Measurements from ENCODE around the gene PKN3. TPM values are rescaled to one million over a fixed set of nuclear protein-coding genes. Genes with fewer than 3 reads are reported as not detected.

PKN3 gene
- total RNA-seq, 1 donor from 2014 or later, result 5.7 TPM

DNA sequence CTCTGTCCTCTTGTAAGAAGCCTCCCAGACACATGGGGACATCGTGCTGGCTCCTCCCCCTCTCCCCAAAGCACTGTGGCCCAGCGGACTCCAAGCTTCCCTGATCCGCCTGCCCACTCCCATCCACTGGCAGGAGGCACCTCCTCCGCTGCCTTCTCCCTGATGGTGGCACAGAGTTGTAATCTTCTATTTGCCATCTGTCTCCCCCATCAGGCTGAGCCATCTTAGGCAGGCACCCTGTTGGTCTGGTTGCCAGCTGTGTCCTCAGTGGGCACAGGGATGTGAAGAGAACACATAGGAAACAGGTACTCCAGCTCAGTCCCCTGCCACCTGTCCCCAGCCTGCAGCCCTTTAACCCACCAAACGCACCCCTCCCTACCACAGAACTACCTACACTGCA, 27.0 kb downstream of the PKN3 start:
- intact Hi-C loops (cut with DNase I), result no loop called here
- no peak for DNase-seq
- no peak for ATAC-seq (ENCODE audit: poor library complexity)

DNA sequence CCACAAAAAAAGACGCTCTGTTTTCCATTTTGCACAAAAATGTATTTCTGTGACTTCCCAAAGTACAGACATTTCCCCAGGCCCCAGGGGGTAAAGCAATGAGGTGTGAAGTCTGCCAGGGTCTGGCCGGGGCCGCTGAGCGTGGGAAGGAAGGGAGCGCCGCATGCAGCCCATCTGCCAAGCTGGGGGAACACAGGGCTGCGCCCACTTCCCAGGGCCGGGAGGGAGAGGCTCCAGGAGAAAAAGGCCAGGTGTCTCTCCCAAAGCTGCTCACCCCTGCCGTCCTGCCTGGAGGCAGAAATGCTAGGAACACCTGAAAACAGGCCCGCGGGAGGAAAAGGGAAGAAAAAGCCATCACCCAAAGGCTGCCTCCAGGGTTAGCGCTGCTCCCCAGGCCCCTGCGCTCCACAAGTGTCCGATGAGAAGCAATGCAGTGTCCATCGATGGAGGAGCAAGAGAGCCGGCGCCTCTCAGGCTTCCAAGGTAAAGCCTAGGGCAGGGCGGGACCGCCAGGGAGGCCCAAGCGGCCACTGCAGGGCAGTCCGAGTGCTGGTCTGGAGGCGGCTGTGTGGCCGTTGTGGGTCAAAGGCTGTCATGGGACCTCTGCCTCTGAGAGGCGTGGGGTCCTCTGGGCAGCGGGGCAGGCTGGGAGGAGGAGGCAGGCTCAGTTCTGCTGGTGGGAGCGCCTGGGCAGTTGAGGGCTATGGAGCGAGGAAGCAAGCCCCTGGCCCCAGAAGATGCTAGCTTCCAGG, 27.6 kb downstream of the PKN3 start:
- no peak for DNase-seq
- intact Hi-C loops (cut with DNase I), result no loop called here
- ATAC-seq (ENCODE audit: poor library complexity), result no peak

DNA sequence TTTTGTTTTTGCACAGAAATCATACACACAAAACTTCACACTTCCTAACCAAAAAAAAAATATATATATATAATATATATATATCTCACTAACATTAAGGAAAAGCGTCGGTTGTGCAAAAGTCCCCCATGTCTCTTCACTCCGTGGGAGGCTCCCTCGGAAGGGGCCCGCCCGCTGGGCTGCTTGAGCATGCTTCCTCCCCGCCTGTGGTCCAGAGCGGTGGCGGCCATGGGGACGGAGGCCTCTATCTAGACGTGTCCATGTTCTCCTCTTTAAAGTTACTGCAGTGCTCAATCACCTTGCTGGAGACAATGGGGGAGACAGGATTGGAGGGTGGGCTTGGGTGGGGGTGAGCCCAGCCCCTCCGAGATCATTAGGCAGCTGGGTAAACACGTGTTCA, 28.8 kb downstream of the PKN3 start:
- DNase-seq (no peak), ATAC-seq (ENCODE audit: poor library complexity) (no peak)
- intact Hi-C loops (cut with DNase I), result no loop called here

DNA sequence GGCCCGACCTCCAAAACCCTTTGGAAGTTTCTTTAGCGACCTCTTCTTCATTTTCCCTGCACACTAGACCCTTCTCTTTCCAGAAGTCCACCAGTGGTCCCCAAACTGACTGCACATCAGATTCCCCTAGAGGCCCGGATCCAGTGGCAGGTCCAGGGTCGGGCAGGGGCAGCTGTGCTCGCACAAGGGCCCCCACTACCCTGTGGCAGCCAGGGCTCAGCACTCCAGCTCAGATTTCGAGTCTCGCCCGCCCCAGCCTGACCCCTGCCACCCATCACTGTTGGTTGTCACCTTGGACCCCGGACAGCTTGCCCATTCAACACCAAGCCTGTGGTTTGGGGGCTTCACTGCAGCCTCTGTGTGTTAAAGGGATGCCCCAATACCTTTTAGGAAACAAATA, 29.4 kb downstream of the PKN3 start:
- ATAC-seq (ENCODE audit: poor library complexity), result no peak
- DNase-seq, result no peak
- intact Hi-C loops (cut with DNase I), result no loop called here

DNA sequence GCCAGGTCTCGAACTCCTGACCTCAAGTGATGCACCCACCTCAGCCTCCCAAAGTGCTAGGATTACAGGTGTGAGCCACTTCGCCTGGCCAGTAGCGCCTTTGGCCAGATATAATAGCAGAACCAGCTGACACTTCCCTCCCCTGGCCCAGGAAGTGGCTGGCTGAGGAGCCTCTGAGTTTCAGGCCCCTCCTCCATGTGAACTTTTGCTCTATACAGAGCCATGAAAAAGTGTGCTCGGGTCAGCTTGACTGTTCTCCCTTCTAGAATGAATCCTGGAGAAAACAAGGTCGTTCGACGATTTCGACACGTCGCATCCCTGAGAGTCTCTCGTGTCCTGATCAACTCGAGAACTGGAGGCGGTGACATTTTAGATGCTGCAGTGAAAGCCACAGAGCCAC, 30.3 kb downstream of the PKN3 start:
- intact Hi-C loops (cut with DNase I), result no loop called here
- DNase-seq, result no peak
- no peak for ATAC-seq (ENCODE audit: poor library complexity)

DNA sequence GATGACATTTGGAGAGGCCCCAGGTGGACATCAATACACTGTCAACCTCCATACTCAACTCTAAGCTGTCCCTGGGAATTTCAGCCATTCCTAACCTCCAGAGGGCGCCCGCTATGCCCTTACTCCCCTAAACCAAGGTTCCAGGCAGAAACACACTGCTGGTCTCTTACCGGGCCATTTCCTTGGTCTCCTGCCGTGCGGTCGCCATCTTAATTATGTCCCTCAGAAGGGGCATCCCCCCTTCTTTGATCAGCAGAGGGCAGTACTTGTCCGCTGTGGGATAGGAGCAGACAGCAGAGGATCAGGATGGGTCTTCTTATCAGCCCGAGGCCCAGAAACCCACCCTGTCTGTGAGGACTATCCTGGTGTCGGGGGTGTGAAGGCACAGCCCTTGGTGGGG, 31.0 kb downstream of the PKN3 start:
- DNase-seq (peak; percentile 71), ATAC-seq (ENCODE audit: poor library complexity) (peak; percentile 78)
- intact Hi-C loops (cut with DNase I), result no loop called here

DNA sequence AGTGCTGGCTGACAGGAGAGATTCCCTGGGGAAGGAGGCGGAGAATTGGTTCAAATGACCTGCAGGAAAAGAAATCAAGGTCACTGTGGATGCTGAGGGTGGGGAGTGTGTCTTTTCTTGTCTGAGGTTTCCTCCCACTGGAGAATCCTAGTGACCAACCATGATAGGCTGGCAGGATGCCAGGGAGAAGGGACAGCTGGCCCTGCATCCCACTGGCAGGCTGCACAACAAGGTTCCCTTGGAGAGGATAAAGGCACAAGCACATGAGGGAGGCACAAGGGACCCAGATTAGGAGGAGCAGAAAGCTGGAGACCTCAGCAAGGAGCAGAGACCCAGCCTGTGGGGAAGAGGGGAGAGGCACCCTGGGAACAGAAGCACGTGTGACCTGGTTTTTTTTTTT, 33.1 kb downstream of the PKN3 start:
- intact Hi-C loops (cut with DNase I), result no loop called here
- DNase-seq (no peak), ATAC-seq (ENCODE audit: poor library complexity) (no peak)

DNA sequence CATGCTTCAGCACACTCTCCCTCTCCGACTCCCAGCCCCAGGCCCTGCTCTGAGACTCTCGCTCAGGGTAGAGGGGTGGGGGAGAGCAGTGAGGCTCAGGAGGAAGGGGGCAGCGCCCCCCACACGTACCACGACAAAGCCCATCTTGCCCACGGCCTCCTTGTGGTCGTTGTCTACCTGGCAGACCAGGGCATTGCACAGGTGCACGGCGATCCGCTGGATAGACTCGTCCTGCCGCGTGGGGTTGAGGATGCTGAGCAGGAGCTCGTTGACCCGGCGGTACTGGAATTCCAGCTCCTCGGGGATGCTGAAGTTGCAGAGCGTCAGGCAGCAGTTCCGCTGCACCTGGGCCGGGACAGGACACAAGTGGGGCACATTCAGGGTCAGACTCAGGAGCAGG, 40.1 kb downstream of the PKN3 start:
- ATAC-seq (ENCODE audit: poor library complexity) (no peak), DNase-seq (no peak)
- intact Hi-C loops (cut with DNase I), result no loop called here

DNA sequence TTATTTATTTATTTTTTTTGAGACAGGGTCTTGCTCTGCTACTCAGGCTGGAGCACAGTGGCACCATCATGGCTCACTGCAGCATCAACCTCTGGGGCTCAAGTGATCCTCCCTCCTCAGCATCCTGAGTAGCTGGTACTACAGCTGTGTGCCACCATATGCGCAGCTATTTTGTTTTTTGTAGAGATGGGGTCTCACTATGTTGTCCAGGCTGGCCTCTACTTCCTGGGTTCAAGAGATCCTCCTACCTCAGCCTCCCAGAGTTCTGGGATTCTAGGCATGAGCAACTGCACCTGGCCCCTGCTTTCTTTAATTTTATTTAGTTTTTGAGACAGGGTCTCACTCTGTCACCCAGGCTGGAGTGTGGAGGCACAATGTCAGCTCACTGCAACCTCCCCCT, 41.1 kb downstream of the PKN3 start:
- intact Hi-C loops (cut with DNase I), result no loop called here
- ATAC-seq (ENCODE audit: poor library complexity) (no peak), DNase-seq (no peak)

DNA sequence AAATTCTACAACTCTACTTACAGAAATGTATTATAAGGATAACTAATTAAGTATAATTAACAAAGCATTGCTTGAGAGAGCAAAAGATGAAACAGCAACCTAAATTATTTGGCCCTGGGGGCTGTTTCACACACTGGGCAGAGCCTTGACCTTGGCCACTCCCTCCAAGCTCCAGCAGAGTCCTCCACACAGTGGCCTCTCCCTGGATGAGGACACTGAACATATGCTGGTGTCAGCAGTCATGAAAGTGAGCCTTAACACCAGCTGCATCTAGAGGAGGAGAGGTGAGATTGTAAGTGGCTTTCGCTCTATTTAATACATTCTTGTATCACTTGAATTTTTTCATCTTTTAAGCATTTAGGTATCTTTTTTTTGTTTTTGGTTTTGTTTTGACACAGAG, 44.9 kb downstream of the PKN3 start:
- no peak for DNase-seq
- ATAC-seq (ENCODE audit: poor library complexity), result no peak
- intact Hi-C loops (cut with DNase I), result no loop called here

DNA sequence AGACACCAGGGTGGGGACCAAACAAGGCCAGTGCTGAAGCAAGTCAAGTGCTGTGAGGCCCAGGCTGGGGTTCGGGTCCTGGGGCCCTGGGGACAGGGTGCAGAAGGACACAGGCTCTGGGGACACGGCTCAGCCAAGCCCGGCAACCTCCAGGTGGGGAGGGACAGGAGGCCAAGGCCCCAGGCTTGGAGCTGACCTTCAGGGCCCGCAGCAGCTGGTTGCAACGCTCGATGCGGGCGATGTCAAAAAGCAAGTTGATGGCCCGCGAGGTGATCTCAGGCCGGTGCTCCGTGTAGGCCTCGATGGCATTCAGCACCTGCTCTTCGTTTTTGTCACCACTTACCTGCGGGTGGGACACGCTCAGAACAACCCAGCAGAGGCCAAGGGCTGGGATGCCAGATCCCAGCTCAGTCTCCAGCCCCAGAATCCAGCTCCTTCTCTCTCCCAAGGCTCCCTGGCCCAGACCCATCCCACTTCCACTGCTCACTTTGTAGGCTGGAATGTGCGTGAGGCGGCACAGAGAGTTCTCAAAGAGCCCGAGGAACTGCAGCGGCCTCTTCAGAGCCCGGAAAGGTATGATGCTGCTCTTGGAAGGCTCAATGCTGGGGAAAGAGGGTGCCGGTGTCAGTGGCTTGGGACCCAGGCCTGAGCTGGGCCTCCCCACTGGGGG, 48.8 kb downstream of the PKN3 start:
- no peak for ATAC-seq (ENCODE audit: poor library complexity)
- intact Hi-C loops (cut with DNase I), result no loop called here
- no peak for DNase-seq

DNA sequence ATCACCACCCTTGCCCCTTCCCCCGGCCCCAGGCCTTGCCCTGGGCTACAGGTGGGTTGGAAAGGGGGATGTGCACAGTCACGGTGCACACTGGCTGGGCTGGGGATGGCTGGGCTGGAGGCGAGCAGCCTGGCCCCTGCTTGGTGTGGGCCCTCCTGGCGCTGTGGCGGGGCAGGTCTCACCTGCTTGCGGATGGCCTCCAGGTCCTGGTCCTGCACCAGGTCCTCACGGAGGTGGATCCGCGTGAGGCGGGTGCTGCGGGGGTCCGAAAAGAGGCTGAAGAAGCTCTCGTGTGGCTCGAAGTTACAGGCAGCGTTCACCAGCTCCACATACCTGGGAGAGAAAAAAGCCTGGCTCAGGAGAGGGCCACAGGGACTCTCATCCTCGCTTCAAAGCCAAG, 51.3 kb downstream of the PKN3 start:
- ATAC-seq (ENCODE audit: poor library complexity) (no peak), DNase-seq (no peak)
- intact Hi-C loops (cut with DNase I), result no loop called here

DNA sequence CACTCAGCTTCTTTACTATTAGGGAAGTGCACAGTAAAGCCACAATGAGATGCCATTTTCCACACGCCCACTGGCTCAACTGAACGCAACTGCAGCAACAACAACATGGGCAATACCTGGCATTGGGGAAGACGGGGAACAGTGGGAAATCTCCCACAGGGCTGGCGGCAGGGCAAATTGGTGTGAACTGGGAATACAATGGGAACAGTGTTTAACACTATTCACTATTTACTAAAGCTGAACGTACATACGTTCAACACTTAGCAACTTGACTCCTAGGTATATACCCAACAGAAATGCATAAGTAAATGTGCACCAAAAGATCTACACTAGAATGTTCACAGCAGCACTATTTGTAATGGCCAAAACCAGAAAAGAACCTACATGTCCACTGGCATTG, 55.3 kb downstream of the PKN3 start:
- intact Hi-C loops (cut with DNase I), result no loop called here
- ATAC-seq (ENCODE audit: poor library complexity), result no peak
- no peak for DNase-seq

DNA sequence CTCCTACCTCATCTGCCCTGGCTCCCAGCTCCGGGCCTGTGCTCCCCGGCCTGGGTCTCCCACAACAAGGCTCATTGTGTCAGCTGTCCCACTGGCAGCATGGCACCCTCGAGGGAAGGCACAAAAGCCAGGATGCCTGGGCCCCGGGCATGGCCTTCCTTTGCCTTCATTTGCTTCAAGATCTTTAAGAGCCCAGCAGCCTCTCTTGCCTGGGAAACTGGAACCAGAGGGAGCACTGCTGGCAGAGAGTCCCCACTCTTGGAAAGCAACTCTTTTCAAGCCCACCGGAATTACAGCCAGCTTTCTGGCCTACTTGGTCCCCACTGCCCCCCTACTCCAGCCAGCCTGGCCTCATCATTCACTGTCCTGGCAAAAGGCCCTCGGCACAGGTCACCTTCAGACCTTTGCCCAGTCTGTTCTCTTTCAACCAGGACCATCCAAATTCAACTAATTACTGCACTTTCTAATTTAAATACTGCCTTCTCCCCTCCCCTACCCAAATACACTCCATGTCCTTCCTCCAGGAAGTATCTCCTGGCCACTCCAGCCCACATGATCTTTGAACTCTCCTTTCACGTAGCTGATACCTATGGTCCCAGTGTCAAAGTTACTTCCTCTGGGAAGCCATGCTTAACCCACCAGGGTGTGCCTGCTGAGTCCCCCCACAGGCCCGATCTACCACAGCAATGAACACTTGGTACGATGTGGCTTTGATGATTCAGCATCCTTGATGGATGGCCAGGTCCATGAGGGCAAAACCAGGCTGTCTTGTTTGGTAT, 60.6 kb downstream of the PKN3 start:
- intact Hi-C loops (cut with DNase I), result no loop called here
- DNase-seq, result no peak
- ATAC-seq (ENCODE audit: poor library complexity), result peak; percentile 50

DNA sequence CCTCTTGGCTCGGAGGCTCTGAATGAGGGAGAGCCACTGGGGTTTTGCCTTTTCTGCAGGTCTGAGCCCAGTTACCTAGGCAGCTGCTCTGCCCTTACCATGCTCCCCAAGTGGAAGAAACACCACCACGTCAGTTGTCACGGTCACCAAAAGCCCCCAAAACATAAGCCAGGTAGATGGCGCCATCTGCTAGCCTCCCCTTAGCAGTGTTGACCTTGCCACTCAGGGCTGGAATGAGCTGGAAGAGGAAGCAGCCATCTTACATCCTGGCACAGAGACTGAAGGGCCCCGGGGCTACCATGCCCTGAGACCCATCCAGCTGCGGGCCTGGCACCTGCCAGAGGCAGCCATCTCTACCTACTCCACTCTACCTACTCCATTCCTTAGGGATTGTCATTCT, 62.1 kb downstream of the PKN3 start:
- ATAC-seq (ENCODE audit: poor library complexity), result no peak
- intact Hi-C loops (cut with DNase I), result no loop called here
- DNase-seq, result no peak

DNA sequence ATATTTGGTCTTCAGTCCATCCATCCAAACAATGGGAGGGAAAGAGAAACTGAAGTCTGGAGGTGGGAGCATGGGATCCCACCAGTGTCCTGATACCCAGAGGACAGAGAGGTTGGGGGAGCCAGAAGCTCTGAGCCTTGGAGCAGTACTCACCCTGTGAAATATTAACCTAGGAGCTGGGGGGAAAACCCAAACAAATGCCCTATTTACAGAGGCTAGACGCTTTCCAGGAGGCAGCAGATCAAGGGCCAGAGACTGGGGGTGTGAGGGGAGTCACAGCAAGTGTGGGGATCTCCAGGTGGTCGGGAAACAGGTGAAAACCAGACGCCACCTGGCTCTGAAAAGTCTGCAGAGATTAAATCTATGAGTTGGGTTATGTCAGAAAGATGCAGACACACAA, 63.2 kb downstream of the PKN3 start:
- no peak for DNase-seq
- no peak for ATAC-seq (ENCODE audit: poor library complexity)
- intact Hi-C loops (cut with DNase I), result no loop called here

DNA sequence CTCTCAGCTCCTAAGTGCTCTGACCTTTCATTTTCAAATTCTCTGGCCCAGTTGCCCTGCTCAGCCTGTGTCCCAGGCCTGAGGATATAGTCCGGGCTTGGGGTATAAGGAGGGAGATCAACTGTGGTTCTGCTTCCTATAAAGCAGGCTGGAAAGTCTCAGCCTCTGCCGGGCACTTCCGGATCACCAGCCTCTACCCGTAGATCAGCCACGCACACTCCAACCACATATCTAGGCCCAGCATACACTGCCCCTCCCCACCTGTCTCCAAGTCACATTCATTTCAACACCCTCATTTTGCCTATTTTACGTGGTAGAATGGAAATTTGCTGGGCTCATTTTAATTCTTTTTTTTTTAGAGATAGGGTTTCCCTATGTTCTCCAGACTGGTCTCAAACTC, 66.3 kb downstream of the PKN3 start:
- intact Hi-C loops (cut with DNase I), result no loop called here
- DNase-seq, result no peak

More for the DNA sequence above, 66.3 kb downstream of the PKN3 start:
- ATAC-seq (ENCODE audit: poor library complexity), result no peak

Data from Right ventricle myocardium superior (tissue), 1 donor.